ENCODE results near the gene RNF157. TPM values are rescaled to one million over a fixed set of nuclear protein-coding genes. Genes with fewer than 3 reads are reported as not detected.

The RNF157 gene
- total and polyA plus RNA-seq, 10 of the 15 experiments (the other 5 are each of a cell fraction or from before 2014, with no cell fraction given), result 1.4 to 15.9 (median 9.6) TPM

DNA sequence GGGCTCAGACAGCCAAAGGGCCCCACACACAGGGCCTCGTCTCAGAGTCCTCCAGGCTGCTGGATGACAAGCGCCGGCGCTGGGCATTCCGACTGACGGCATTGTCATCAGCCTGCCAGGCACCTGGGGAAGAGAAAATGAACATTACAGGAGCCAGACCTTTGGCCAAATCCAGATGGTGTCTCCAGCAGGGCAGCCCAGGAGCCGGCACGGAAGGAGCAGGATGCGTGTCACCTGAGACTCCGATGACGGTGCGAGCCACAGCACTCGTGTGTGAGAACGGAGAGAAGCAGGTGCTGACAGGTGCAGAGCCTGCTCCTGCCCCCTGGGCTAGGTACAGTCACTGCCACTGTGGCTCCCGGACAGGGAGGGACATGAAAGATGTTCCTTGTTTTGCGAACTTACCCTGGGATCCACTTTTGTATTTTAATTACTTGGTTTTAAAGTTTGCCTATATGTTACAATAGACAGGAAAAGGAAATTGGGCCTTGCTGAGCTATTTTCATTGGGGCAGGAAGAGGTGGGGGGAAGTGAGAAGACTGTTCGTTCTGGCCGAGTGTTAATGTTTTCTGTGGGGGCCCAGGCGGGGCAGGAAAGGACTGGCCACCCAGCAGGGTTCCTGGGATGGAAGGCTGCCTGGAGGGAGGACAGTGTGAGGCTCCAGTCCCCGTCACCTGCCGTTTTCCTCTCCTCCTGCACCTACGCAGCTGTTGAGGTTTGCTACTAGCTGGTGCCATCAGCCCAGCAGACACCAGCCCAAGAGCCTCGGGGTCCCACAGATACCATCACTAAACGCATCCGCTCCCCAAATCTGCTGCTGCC, 94.9 kb downstream of the RNF157 start:
- peaks cover 2% of the 10 kb centered on the region in 2 experiments; a peak in 3 of 4 replicates for H3K27me3 ChIP-seq (replicated peaks in 1 of 2; ENCODE audit: control insufficient read depth in 2 of 2, insufficient read depth in 2 of 2, low read length in 1 of 2)
- ChIA-PET RAD21 (ENCODE audit: unreplicated experiment) (interaction anchor here (0.8 to 1.3 kb wide), 2 partner anchors 18 to 134 kb away, joined by 3 to 5 read pairs; no protein-coding TSS in a partner anchor), SMC1A (ENCODE audit: uncharacterized antibody, unreplicated experiment) (interaction anchor here (0.8 to 2.7 kb wide), 6 partner anchors 19 to 134 kb away, joined by 3 to 13 read pairs (median 6); no protein-coding TSS in a partner anchor), CTCF (interaction anchor here (0.7 to 1.8 kb wide), 6 partner anchors 19 to 134 kb away, joined by 3 to 6 read pairs (median 4); no protein-coding TSS in a partner anchor), POLR2A (interaction anchor here (0.6 to 1.0 kb wide), 2 partner anchors 42 to 947 kb away, joined by 3 to 4 read pairs; no protein-coding TSS in a partner anchor)
- intact Hi-C loops (cut with micrococcal nuclease; ENCODE audit: unreplicated experiment) (no loop called here), in situ Hi-C loops (cut with MboI) (no loop called here)
- ATAC-seq (peak; percentile 44), DNase-seq (ENCODE audit: low read depth, low spot score) (peak; percentile 19), FAIRE-seq (peak; percentile 74)
- H4K20me1 ChIP-seq (ENCODE audit: control insufficient read depth, insufficient read depth), result no peaks in the 10 kb centered on the region
- no peaks in the 10 kb centered on the region for H3K9me3 ChIP-seq (replicated peaks; ENCODE audit: control insufficient read depth, insufficient read depth, low read length)
- WGBS (ENCODE audit: insufficient coverage, insufficient replicate concordance, low lambda C conversion rate, missing lambda C conversion rate), result 33% methylated on average over 25 of the region's 25 CpGs
- peak overlapping the region; percentile 74 for H3K27ac ChIP-seq (ENCODE audit: control insufficient read depth, insufficient read depth)
- H3K4me1 ChIP-seq (ENCODE audit: control insufficient read depth, insufficient read depth, low read length), result peaks cover 30% of the 10 kb centered on the region
- H3K9ac ChIP-seq (ENCODE audit: control insufficient read depth, insufficient read depth, low read length), result peak overlapping the region; percentile 18
- no peaks in the 10 kb centered on the region for H3K36me3 ChIP-seq (ENCODE audit: control insufficient read depth in 2 of 2, insufficient read depth in 2 of 2, low read length in 1 of 2)
- H2AFZ ChIP-seq (ENCODE audit: control insufficient read depth, low read depth, low read length), result peak overlapping the region; percentile 83
- BruUV-seq (replicated peaks), result no TSS peak
- H3K4me3 ChIP-seq, result no peak overlapping the region
- H3K79me2 ChIP-seq (ENCODE audit: control insufficient read depth, insufficient read depth, low read length), result no peaks in the 10 kb centered on the region
- TF ChIP-seq SPI1 (IDR thresholded peaks at IDR 0.05; ENCODE audit: borderline replicate concordance, insufficient read depth, low read depth, low read length) (peak; percentile 62), ETV6 (conservative IDR thresholded peaks at IDR 0.05 in 1 of 2, IDR thresholded peaks at IDR 0.05 in 1 of 2; ENCODE audit: borderline replicate concordance in 1 of 2, low read depth in 1 of 2) (peak in 1 of 2 experiments; percentile 72; a peak in 2 of 4 replicates), TCF3 (IDR thresholded peaks at IDR 0.05; ENCODE audit: borderline replicate concordance, insufficient read depth, low read depth, low read length) (0 out of 2 replicates have a peak, but pooled peaks have one; percentile 64), MEF2A (IDR thresholded peaks at IDR 0.05; ENCODE audit: insufficient read depth, low read depth, low read length) (0 out of 2 replicates have a peak, but pooled peaks have one; percentile 18), POLR2A (IDR thresholded peaks at IDR 0.05; ENCODE audit: low read depth, low read length) (peak; percentile 62), JUND (IDR thresholded peaks at IDR 0.05; ENCODE audit: low read depth, low read length) (no peak)
- TF ChIP-seq, protein P1, sequence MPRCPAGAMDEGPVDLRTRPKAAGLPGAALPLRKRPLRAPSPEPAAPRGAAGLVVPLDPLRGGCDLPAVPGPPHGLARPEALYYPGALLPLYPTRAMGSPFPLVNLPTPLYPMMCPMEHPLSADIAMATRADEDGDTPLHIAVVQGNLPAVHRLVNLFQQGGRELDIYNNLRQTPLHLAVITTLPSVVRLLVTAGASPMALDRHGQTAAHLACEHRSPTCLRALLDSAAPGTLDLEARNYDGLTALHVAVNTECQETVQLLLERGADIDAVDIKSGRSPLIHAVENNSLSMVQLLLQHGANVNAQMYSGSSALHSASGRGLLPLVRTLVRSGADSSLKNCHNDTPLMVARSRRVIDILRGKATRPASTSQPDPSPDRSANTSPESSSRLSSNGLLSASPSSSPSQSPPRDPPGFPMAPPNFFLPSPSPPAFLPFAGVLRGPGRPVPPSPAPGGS (IDR thresholded peaks at IDR 0.05; ENCODE audit: borderline replicate concordance, insufficient read depth, low read depth, low read length, poor library complexity, severe bottlenecking), result no peak
- peak overlapping the region; percentile 81 for H3K4me2 ChIP-seq (ENCODE audit: control insufficient read depth, insufficient read depth)

Data from GM12878 (cell line).